Upper lobe of left lung (tissue), 4 donors: ENCODE measurements around the gene GAGE12E.
"Not testable (repeated sequence)": the region's sequence is repeated elsewhere in the genome, so short reads cannot be mapped to it uniquely, and the experiment has no call there.

ENCODE experiments used
- CTCF ChIP-seq, 6 experiments: fragments of 450-650 bp in 4 of 6; fragments of 200-600 bp in 2 of 6; sonication (generic) in 2 of 6; IDR thresholded peaks; one replicate each; pipeline ENCODE4 v1.5.1; 2016 to 2019; ENCODE audit warnings: antibody characterized with exemption in 6 of 6
- EP300 ChIP-seq, 4 donors: sonication (generic); formaldehyde crosslinking; IDR thresholded peaks; one replicate each; pipeline ENCODE4 v1.5.1; 2017; ENCODE audit warnings: antibody characterized with exemption in 4 of 4, control low read depth in 2 of 4
- POLR2A ChIP-seq, 4 donors: fragments of 450-650 bp; IDR thresholded peaks; one replicate each; pipeline ENCODE4 v1.5.1; 2016 to 2017; ENCODE audit warnings: antibody characterized with exemption in 4 of 4, mild to moderate bottlenecking in 2 of 4
- POLR2AphosphoS5 ChIP-seq, 2 donors: sonication (generic); formaldehyde crosslinking; IDR thresholded peaks; one replicate each; pipeline ENCODE4 v1.5.1; 2017; ENCODE audit warnings: antibody characterized with exemption in 2 of 2

DNA sequence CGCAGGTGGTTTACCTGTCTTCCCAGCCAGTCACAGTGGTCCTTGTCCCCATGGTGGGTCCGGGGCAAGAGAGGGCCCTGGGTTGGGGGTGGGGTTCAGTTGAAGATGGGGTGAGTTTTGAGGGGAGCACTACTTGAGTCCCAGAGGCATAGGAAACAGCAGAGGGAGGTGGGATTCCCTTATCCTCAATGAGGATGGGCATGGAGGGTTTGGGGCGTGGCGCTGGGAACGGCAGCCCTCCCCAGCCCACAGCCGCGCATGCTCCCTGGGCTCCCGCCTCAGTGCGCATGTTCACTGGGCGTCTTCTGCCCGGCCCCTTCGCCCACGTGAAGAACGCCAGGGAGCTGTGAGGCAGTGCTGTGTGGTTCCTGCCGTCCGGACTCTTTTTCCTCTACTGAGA, 38.1 kb downstream of the GAGE12E start, which contains the start of gene GAGE2A:
- not testable (repeated sequence) for TF ChIP-seq CTCF, EP300, POLR2AphosphoS5, POLR2A (IDR thresholded peaks at IDR 0.05)
